GM12878 (cell line): ENCODE data around the gene STAMBP. TPM values are rescaled to one million over a fixed set of nuclear protein-coding genes. Genes with fewer than 3 reads are reported as not detected.

Experiments used
- ATAC-seq: fragments of 200-7000 bp; cut with Tn5 transposase; 3 replicates; pipeline ENCODE4 v1.9.1; 2020; ENCODE audit warnings: mild to moderate bottlenecking, moderate library complexity
- BruUV-seq: library from RNA; stranded (reverse); fragments of 400-500 nt; replicated peaks from 2 replicates; lab custom pipeline; 2021; lab: Mats Ljungman, UMichigan
- CTCF ChIA-PET: fragments of 300-600 bp; sonication (Branson Sonifier 250); formaldehyde crosslinking; extraction: SDS; loops from one replicate; lab custom pipeline; 2021; ENCODE audit warnings: inconsistent platforms; lab: Yijun Ruan, JAX
- POLR2A ChIA-PET: fragments of 350-600 bp; formaldehyde crosslinking; extraction: SDS; loops from one replicate; lab custom pipeline; 2021; ENCODE audit warnings: inconsistent platforms; lab: Charles Lee
- RAD21 ChIA-PET: fragments of 300-600 bp; sonication (Branson Sonifier 250); formaldehyde crosslinking; loops from one replicate; lab custom pipeline; 2023; ENCODE audit warnings: antibody characterized with exemption; ENCODE audit not compliant: unreplicated experiment; lab: Charles Lee
- SMC1A ChIA-PET: fragments of 300-600 bp; sonication (Branson Sonifier 250); formaldehyde crosslinking; loops from one replicate; lab custom pipeline; 2023; ENCODE audit not compliant: unreplicated experiment, uncharacterized antibody; lab: Charles Lee
- DNase-seq: peaks from one replicate; pipeline ENCODE4 v3.0.0-alpha.2; 2011; ENCODE audit warnings: low read depth, low spot score
- FAIRE-seq: peaks from 3 replicates; lab custom pipeline; 2011; peaks lifted over from hg19 to GRCh38; lab: Jason Lieb, UNC
- H2AFZ ChIP-seq: 2 replicates; pipeline ENCODE4 v1.6.0; 2011; ENCODE audit warnings: low read depth, low read length, control low read depth; ENCODE audit not compliant: control insufficient read depth
- H3K27ac ChIP-seq: 2 replicates; pipeline ENCODE4 v1.5.1; 2011; ENCODE audit warnings: control low read depth; ENCODE audit not compliant: control insufficient read depth, insufficient read depth
- H3K27me3 ChIP-seq, 2 experiments: replicated peaks in 1 of 2; 2 replicates each; pipeline versions ENCODE4 v1.6.0 to v1.6.1; 2011; ENCODE audit warnings: low read length in 1 of 2; ENCODE audit not compliant: control insufficient read depth in 2 of 2, insufficient read depth in 2 of 2
- H3K36me3 ChIP-seq, 2 experiments: 2 replicates each; pipeline ENCODE4 v1.5.1; 2011; ENCODE audit warnings: low read length in 1 of 2; ENCODE audit not compliant: control insufficient read depth in 2 of 2, insufficient read depth in 2 of 2
- H3K4me1 ChIP-seq: 2 replicates; pipeline ENCODE4 v1.6.1; 2011; ENCODE audit warnings: mild to moderate bottlenecking, low read length, moderate library complexity, mixed read lengths; ENCODE audit not compliant: control insufficient read depth, insufficient read depth
- H3K4me2 ChIP-seq: 2 replicates; pipeline ENCODE4 v1.6.0; 2011; ENCODE audit warnings: control low read depth; ENCODE audit not compliant: control insufficient read depth, insufficient read depth
- H3K4me3 ChIP-seq: fragments of 200-600 bp; sonication (generic); 2 replicates; pipeline ENCODE4 v1.5.1; 2016
- H3K79me2 ChIP-seq: 2 replicates; pipeline ENCODE4 v1.6.0; 2011; ENCODE audit warnings: low read length; ENCODE audit not compliant: control insufficient read depth, insufficient read depth
- H3K9ac ChIP-seq: 2 replicates; pipeline ENCODE4 v1.8.0; 2011; ENCODE audit warnings: low read length, control low read depth, mixed read lengths; ENCODE audit not compliant: control insufficient read depth, insufficient read depth
- H3K9me3 ChIP-seq: replicated peaks from 3 replicates; pipeline ENCODE4 v1.5.1; 2011; ENCODE audit warnings: mild to moderate bottlenecking, low read length; ENCODE audit not compliant: control insufficient read depth, insufficient read depth
- H4K20me1 ChIP-seq: 2 replicates; pipeline ENCODE4 v1.6.0; 2011; ENCODE audit not compliant: control insufficient read depth, insufficient read depth
- ATF7 ChIP-seq: fragments of 450-650 bp; IDR thresholded peaks from 2 replicates; pipeline ENCODE4 v1.6.1; 2016; ENCODE audit warnings: low read depth, mild to moderate bottlenecking
- EED ChIP-seq: sonication (generic); IDR thresholded peaks from 2 replicates; pipeline ENCODE4 v1.6.1; 2016; ENCODE audit warnings: antibody characterized with exemption, low read depth
- GATAD2B ChIP-seq: fragments of 450-650 bp; conservative IDR thresholded peaks from 2 replicates; pipeline ENCODE4 v1.6.1; 2017; ENCODE audit warnings: low read depth, mild to moderate bottlenecking, moderate library complexity
- IKZF1 ChIP-seq: fragments of 450-650 bp; conservative IDR thresholded peaks from 2 replicates; pipeline ENCODE4 v1.6.1; 2017; ENCODE audit warnings: antibody characterized with exemption, mild to moderate bottlenecking
- NRF1 ChIP-seq: conservative IDR thresholded peaks from 2 replicates; pipeline ENCODE4 v1.6.1; 2011; ENCODE audit warnings: mild to moderate bottlenecking, low read depth, low read length, improper control_type of control experiment
- RAD51 ChIP-seq: fragments of 450-650 bp; IDR thresholded peaks from 2 replicates; pipeline ENCODE4 v1.6.1; 2016; ENCODE audit warnings: moderate library complexity, mild to moderate bottlenecking, inconsistent platforms
- SMAD5 ChIP-seq: IDR thresholded peaks from 2 replicates; pipeline ENCODE4 v1.6.1; 2016; ENCODE audit warnings: antibody characterized with exemption, low read depth
- SREBF2 ChIP-seq: IDR thresholded peaks from 2 replicates; pipeline ENCODE4 v1.6.1; 2012; ENCODE audit warnings: mild to moderate bottlenecking, low read length
- SRF ChIP-seq, 2 experiments: IDR thresholded peaks; 2 replicates each; pipeline ENCODE4 v1.6.1; 2011; ENCODE audit warnings: low read depth in 2 of 2, low read length in 2 of 2, mild to moderate bottlenecking in 1 of 2, moderate library complexity in 1 of 2
- TAF1 ChIP-seq: IDR thresholded peaks from 2 replicates; pipeline ENCODE4 v1.6.1; 2011; ENCODE audit warnings: mild to moderate bottlenecking, low read depth, low read length, borderline replicate concordance
- TBL1XR1 ChIP-seq: IDR thresholded peaks from 2 replicates; pipeline ENCODE4 v1.6.1; 2012; ENCODE audit warnings: low read depth, low read length, improper control_type of control experiment
- WRNIP1 ChIP-seq: IDR thresholded peaks from 2 replicates; pipeline ENCODE4 v1.6.1; 2011; ENCODE audit warnings: low read depth, low read length, improper control_type of control experiment, borderline replicate concordance
- YY1 ChIP-seq: IDR thresholded peaks from 2 replicates; pipeline ENCODE4 v1.6.1; 2011; ENCODE audit warnings: low read depth, mild to moderate bottlenecking, low read length
- ZNF622 ChIP-seq: fragments of 450-650 bp; IDR thresholded peaks from 2 replicates; pipeline ENCODE4 v1.6.1; 2017; ENCODE audit warnings: mild to moderate bottlenecking, inconsistent platforms
- WGBS: methylation state at CpG from one replicate; pipeline ENCODE4 v1.1.6; 2016; ENCODE audit warnings: low lambda C conversion rate; ENCODE audit not compliant: insufficient replicate concordance, insufficient coverage; ENCODE audit errors: missing lambda C conversion rate; 5-methylcytosine and 5-hydroxymethylcytosine counted together
- in situ Hi-C: fragments of 300-500 bp; cut with MboI; formaldehyde crosslinking; loops from 9 replicates; pipeline ENCODE4 v1.14.3; 2018; ENCODE audit warnings: mixed read lengths
- intact Hi-C: fragments of 100-400 bp; cut with micrococcal nuclease; formaldehyde crosslinking; loops from one replicate; pipeline ENCODE4 v1.14.2; 2022; ENCODE audit not compliant: unreplicated experiment
- polyA plus RNA-seq, 11 experiments: library from polyadenylated mRNA; depleted of rRNA in 4 of 11; unstranded in 6 of 11; stranded (reverse) in 5 of 11; fragments of >200 nt; fragmentation: Nextera tagmentation in 4 of 11; fragmentation: Illumina TruSeq in 1 of 11; extraction: Ambion mirVana in 4 of 11; extraction: Trizol in 1 of 11; gene quantifications; 1 replicate in 1 of 11; 2 replicates in 10 of 11; pipeline versions ENCODE4 v1.2.1 to v1.2.3, GENCODE V29; 2011 to 2016; ENCODE audit warnings: inconsistent platforms in 2 of 11, missing spikeins in 2 of 11, low read depth in 1 of 11
- total RNA-seq, 4 experiments: library from RNA; depleted of rRNA in 3 of 4; stranded (reverse); fragments of >200 nt in 3 of 4; fragmentation: Illumina TruSeq in 1 of 4; extraction: Trizol in 1 of 4; gene quantifications; 2 replicates each; pipeline versions ENCODE4 v1.2.1 to v1.2.3, GENCODE V29; 2013 to 2021
- TF ChIP-seq, protein P1 (sequence below): IDR thresholded peaks from 2 replicates; pipeline ENCODE4 v1.6.1; 2012; ENCODE audit warnings: low read depth, low read length, improper control_type of control experiment
- TF ChIP-seq, protein P2 (sequence below): fragments of 450-650 bp; IDR thresholded peaks from 2 replicates; pipeline ENCODE4 v1.6.1; 2017; ENCODE audit warnings: low read depth, mild to moderate bottlenecking, moderate library complexity
- TF ChIP-seq, protein P3 (sequence below): fragments of 450-650 bp; conservative IDR thresholded peaks from 2 replicates; pipeline ENCODE4 v1.6.1; 2017; ENCODE audit warnings: mild to moderate bottlenecking, moderate library complexity

Gene STAMBP
- total and polyA plus RNA-seq, 10 of the 15 experiments (the other 5 are each of a cell fraction or from before 2014, with no cell fraction given), result 38.9 to 84.1 (median 69.7) TPM

DNA sequence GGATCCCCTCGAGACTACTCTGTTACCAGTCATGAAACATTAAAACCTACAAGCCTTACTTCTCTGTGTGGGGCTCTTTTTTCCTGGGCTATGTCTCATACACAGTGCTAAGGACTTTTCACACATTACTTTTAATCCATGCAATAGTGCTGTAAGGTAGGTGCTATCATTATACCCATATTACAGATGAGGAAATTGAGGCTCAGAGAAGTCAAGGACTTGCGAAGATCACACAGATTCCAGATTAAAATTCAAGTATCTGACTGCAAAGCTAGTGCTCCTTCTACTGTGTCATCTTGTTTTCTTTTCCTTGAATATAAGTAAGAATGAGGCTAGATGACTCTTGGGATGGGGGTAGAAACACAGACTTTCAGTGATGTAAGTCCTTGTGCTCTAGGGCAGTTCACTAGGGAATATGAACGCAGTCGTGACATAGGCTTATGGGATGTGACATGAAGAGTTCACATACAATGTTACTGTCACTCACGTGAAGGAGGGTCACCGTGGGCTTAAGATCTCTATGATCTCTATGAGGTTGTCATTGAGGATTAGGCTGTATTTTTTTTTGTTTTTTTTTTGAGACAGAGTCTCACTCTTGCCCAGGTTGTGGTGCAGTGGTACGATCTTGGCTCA lies 91.0 kb downstream of the STAMBP start:
- Histone ChIP-seq H3K27me3 (no peaks in the 10 kb centered on the region), H3K36me3 (no peaks in the 10 kb centered on the region), H3K4me2 (no peak overlapping the region)
- POLR2A ChIA-PET, result interaction anchor here (0.7 kb wide), 1 partner anchor 233 kb away, joined by 4 read pairs; no protein-coding TSS in a partner anchor
- TF ChIP-seq YY1, result no peak
- no peak for TF ChIP-seq ZNF622
- TF ChIP-seq SRF (IDR thresholded peaks at IDR 0.05; ENCODE audit: low read depth in 2 of 2, low read length in 2 of 2), result no peak
- TF ChIP-seq SREBF2, result no peak
- TF ChIP-seq, protein P1, sequence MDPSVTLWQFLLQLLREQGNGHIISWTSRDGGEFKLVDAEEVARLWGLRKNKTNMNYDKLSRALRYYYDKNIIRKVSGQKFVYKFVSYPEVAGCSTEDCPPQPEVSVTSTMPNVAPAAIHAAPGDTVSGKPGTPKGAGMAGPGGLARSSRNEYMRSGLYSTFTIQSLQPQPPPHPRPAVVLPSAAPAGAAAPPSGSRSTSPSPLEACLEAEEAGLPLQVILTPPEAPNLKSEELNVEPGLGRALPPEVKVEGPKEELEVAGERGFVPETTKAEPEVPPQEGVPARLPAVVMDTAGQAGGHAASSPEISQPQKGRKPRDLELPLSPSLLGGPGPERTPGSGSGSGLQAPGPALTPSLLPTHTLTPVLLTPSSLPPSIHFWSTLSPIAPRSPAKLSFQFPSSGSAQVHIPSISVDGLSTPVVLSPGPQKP, result no peak
- no peak for TF ChIP-seq SMAD5
- TF ChIP-seq RAD51, result no peak
- TF ChIP-seq EED, result no peak
- TF ChIP-seq IKZF1, result no peak
- TF ChIP-seq ATF7, result no peak
- TF ChIP-seq TAF1, result no peak
- TF ChIP-seq, protein P2, sequence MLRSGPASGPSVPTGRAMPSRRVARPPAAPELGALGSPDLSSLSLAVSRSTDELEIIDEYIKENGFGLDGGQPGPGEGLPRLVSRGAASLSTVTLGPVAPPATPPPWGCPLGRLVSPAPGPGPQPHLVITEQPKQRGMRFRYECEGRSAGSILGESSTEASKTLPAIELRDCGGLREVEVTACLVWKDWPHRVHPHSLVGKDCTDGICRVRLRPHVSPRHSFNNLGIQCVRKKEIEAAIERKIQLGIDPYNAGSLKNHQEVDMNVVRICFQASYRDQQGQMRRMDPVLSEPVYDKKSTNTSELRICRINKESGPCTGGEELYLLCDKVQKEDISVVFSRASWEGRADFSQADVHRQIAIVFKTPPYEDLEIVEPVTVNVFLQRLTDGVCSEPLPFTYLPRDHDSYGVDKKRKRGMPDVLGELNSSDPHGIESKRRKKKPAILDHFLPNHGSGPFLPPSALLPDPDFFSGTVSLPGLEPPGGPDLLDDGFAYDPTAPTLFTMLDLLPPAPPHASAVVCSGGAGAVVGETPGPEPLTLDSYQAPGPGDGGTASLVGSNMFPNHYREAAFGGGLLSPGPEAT, result no peak
- TF ChIP-seq NRF1, result no peak
- TF ChIP-seq, protein P3, sequence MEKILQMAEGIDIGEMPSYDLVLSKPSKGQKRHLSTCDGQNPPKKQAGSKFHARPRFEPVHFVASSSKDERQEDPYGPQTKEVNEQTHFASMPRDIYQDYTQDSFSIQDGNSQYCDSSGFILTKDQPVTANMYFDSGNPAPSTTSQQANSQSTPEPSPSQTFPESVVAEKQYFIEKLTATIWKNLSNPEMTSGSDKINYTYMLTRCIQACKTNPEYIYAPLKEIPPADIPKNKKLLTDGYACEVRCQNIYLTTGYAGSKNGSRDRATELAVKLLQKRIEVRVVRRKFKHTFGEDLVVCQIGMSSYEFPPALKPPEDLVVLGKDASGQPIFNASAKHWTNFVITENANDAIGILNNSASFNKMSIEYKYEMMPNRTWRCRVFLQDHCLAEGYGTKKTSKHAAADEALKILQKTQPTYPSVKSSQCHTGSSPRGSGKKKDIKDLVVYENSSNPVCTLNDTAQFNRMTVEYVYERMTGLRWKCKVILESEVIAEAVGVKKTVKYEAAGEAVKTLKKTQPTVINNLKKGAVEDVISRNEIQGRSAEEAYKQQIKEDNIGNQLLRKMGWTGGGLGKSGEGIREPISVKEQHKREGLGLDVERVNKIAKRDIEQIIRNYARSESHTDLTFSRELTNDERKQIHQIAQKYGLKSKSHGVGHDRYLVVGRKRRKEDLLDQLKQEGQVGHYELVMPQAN, result no peak
- no peak for TF ChIP-seq TBL1XR1
- no peak for TF ChIP-seq GATAD2B
- no peak for TF ChIP-seq WRNIP1
- TF ChIP-seq, all 136 proteins: peak for 0
- intact Hi-C loops (no loop called here), in situ Hi-C loops (no loop called here)
- Histone ChIP-seq H3K79me2 (no peaks in the 10 kb centered on the region), H3K9me3 (no peaks in the 10 kb centered on the region), H3K27ac (no peak overlapping the region), H2AFZ (no peak overlapping the region), H3K4me3 (no peak overlapping the region), H4K20me1 (no peaks in the 10 kb centered on the region), H3K4me1 (peaks cover 7% of the 10 kb centered on the region), H3K9ac (no peak overlapping the region)
- ATAC-seq (no peak), DNase-seq (no peak), FAIRE-seq (no peak)
- ChIA-PET SMC1A (interaction anchor here (1.3 to 1.5 kb wide), 2 partner anchors 10 to 12 kb away, joined by 3 to 4 read pairs; no protein-coding TSS in a partner anchor), CTCF (no interaction called here), RAD21 (interaction anchor here (2.7 kb wide), 1 partner anchor 68 kb away, joined by 9 read pairs; no protein-coding TSS in a partner anchor)
- no TSS peak for BruUV-seq
- WGBS, result 72% methylated on average over 7 of the region's 7 CpGs
